Measurements from ENCODE around the gene RIMBP2.

The RIMBP2 gene

DNA sequence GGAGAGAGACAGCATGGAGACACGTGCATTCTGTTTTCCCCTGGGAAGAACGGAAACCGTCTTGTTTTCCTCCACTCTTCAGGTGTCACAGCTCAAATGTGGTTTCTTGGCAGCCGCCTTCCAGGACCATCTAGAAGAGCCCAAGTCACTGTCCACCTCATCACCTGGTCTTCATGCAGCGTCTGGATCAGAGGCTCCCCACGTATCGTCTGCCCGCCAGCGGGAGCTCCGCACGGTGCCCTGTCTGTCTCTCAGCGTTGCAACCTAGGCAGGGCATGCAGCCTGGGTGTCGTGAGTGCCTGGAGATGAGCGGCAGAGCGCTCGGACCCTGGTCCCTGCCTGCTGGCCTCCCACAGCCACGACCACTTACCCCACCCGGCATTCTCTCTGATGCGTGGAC lies 260.9 kb downstream of the RIMBP2 start:
- no peak for DNase-seq

GRCh38 chr12:130454296-130454695 lies 261.8 kb downstream of the RIMBP2 start:
- DNase-seq, result no peak

DNA sequence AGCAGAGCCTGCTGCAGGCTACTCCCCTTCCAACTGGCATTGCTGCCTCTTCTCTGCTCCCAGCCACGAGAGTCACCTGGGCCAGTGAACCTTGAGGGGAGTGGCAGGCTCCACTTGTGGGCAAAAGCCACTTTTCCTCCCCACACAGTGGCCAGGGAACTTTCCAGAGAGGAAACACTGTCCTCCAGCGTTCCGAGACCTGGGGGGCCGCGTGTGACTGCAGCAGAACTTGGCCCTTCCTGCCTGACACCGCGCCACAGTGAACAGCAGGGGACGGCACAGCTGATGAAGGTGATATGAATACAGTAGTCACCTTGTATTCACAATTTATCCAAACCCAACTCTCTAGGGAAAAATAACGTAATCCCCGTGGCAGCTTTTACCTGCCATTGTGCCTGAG lies 263.6 kb downstream of the RIMBP2 start:
- no peak for DNase-seq

- no peak for DNase-seq
These were observed 264.8 kb downstream of the RIMBP2 start for GRCh38 chr12:130451001-130451930.

DNA sequence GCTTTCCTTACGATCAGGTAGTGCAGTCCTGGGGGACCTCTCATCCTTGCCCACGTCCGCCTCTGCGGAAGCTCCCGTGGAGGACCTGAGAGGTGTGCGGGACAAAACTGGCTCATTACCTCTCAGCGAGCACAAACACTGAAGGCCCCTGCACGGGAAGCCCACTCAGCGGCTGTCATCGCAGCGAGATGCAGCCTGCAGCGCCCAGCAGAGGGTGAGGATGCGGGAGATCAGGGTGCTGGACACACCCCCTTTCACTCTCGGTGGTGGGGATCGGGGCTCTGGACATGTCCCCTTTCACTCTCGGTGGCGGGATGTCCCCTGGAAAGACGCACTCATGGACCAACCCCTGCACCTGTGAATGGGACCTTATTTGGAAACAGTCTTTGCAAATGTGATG lies 266.8 kb downstream of the RIMBP2 start:
- no peak for DNase-seq

GRCh38 chr12:130448044-130448821 lies 267.9 kb downstream of the RIMBP2 start:
- DNase-seq, result no peak

DNA sequence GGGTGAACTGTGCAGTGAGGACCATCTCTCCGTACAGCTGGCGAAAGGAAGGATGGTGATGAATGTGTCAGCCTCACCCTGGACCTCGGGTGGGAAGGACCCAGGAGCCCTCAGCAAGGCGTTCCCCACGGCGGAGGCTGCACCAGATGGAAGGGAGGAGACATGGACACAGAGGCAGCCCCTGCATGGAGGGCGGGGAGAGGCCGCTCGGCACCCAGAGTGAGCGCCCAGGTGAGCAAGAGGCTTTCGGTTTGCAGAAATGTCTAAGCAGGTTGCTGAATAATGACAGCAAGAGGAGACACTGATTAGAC lies 268.5 kb downstream of the RIMBP2 start:
- no peak for DNase-seq

DNA sequence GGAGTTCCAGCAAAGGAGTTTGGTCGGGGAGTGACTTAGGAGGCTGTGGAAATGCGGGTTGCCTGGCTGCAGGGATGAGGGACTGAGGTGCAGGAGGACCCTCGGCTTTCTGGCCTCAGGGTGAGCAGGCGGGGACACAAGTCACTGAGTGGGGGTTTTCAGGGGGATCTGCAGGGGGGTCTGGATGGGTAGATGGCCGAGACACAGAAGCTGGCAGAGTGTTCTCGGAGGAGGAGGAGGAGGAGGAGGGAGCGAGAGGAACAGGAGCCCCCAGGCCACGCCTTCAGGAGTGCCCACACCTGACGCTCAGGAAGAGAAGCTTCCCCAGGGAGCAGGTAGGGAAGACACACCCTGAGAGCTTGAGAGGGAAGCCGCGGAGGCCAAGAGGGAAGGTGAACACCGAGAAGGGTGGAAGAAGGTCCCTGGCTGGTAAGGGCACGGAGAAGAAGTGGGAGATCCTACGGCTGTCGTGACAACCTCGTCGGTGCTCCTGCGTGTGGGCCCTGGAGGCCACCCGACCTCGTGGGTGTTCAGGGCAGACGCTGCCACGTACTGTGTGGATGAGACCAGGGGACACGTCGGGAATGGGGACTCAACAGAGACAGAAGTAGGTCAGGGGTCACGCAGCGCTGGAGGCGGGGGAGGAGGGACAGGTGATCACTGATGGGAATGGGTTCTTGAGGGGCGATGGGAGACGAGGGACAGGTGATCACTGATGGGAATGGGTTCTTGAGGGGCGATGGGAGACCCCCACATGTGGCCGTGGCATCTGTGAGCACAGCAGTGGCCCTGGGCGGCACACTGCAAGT lies 269.0 kb downstream of the RIMBP2 start:
- no peak for DNase-seq

- no peak for DNase-seq
These were observed 271.1 kb downstream of the RIMBP2 start for GRCh38 chr12:130444986-130445385.

GRCh38 chr12:130444061-130444460 lies 272.0 kb downstream of the RIMBP2 start:
- no peak for DNase-seq

DNA sequence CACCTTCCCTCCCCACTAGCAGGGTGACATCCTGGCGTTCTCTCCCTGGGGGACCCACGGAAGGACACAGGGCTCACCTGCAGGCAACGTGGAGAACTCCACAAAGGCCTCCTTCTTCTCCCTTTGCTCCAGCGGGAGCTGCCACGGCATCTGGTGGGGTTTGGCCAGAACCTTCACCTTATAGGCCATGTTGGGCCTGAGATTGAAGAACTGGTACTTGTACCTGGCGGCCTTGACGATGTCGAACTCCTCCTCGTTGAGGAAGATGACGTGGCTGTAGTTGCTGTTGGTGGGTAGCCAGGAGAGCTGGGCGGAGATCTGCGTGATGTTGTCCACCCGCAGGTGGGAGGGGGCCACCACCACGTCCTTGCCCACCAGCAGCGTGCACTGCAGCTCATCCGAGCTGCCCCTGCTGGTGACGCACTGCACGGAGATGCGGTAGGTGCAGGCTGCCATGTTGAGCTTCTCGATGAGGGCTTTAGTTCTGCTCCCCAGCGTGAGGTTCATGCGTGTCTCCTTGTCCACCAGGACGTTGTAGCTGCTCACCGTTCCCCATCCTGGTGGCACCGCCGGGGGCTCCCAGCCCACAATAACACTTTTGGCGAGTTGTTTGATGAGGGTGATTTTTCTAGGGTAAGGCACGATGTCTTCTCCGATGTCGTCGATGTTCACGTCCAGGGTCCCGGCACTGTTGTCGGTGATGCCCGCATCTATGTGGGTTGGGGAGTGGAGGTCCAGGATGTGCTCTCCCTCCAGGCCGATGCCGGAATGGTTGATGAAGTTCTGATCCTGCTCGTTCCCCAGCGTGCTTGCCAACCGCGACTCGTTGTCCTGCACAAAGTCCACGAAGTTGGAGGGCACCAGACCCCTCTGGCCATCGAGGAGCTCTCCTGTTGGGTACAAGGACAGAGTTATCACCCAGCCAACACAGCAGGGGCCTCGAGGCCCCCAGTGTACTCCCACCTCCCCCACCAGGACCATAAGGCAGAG lies 274.0 kb downstream of the RIMBP2 start:
- no peak for DNase-seq

DNA sequence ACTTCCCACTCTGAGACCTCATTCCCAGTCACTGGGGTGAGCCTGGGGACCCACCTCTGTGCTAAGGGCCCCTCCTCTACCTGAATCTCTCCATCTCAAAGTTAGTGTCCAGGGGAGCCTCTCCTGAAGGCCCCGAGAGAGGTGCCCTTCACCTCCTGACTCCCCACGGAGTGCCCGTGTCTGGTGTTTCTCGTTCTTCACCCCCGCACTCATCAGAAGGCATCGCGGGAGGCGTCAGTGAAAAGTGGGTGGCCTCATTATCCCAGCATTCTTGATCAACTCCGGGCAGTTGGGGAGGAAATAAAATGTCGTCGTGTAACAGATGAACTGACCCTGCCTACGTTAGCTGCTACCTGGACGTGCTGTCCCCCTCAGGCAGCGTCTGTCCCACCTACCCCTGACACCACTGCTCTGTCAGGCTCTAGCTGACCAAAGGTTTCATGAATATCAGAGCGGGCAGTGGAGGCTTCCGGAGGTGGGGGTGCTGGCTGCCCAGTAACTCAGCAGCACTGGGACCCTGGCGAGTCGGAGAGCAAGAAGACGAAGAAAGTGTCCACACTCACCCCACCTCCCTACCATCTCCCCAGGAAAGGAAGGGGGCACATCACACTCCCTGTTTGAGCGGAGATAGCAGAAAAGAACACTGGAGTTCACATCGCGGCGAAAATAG lies 275.6 kb downstream of the RIMBP2 start:
- no peak for DNase-seq

DNA sequence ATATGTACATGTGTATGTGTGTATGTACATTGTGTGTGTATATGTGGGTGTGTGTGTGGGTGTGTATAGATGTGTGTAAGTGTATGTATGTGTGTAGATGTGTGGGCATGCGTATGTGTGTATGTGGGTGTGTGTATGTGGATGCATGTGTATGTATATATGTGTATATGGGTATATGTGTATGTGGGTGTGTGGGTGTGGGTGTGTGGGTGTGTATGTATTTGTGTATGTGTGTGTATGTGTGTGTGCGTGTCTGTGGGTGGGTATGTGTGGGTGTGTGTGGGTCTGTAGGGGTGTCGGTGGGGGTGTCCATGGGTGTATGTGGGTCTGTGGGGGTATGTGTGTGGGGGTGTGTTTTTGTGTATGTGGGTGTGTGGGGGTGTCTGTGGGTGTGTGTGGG lies 276.8 kb downstream of the RIMBP2 start:
- DNase-seq, result peak; percentile 6

DNA sequence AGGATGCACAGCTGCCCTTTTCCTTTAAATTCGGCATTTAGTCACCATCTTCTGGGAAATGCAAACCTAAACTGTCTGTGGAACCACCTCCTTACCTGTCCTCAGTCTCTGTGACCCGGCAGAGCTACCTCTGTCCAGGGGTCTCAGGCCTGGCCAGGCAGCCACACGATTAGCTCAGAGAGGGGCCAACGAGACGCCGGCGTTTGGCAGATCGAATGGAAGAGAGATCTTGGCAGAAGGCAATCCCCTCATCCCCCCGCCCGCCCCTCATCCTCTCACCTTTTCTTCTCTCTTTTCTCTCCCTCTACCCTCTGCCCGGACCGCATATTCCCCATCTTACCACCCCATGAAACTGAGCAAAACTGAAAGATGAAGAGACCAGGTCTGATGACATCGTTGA lies 277.4 kb downstream of the RIMBP2 start:
- peak; percentile 46 for DNase-seq

DNA sequence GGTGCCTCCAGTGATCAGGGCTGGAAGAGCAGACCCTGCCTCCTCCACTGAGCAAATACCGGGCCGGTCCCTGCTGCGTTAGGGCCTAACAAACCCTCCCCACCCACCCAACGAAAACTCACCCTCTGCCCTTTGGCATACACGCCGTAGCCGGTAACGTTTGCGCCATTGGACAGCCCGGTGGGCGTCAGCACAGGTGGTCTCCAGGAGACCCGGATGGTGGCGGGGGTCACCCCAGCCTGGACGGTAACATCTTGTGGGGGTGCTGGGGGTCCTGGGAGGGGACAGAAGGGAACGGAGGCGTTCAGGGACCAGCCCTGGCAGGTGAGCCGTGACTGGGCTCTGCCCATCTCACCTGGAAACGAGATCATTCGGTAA lies 277.9 kb downstream of the RIMBP2 start:
- DNase-seq, result peak; percentile 24

DNA sequence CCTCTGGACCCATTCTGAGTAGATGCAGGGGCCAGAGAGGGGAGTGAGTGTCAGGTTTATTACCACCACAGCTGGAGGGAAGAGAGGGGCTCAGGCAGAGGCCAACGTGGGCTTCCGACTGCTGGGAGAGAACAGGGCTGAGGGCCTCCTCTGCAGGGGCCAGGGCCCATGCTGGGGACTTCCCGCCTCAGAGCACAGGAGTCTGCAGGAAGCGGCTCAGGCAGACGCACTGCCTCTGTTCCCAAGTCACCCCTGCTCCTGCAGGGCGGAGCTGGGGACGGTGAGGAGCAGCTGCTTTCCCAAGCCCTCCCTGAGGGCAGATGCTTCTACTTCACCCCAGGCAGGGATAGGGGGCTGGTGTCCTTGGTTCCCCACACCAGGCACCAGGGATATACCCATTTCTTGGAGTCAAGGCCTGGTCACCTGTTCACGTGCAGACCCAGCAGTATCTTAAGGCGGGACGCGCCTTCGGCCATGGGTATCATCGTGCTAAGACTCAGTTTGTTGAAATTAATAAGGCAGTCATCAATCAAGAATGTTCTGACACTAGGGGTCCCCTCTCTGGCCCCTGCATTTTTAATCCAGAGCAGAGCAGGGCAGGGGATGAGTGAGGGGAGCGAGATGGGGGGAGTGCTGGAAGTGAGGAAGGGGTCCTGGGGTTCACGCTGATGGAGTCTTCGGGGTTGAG lies 278.4 kb downstream of the RIMBP2 start:
- peak; percentile 34 for DNase-seq

GRCh38 chr12:130436741-130437501 lies 279.2 kb downstream of the RIMBP2 start:
- peak; percentile 59 for DNase-seq

DNA sequence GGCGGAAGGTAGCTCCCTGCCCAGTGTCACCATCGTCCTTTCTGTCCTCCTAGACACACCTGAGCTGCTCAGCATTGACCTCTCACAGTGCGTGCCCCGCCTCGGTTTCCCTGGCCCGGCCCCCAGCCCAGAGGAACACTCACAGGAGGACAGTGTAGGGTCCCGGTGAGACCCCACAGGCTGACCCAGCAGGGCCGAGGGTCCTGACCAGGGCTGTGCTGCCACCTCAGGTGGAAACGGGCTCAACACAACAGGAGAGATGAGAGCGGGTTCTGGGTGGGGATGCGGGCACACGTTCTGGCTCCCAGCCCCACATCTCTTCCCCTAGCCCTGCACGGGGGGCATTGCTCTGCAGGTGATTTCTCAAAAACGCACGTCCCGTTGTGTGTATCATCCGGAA lies 280.3 kb downstream of the RIMBP2 start:
- DNase-seq, result peak; percentile 53

- DNase-seq, result peak; percentile 31
These were observed 280.8 kb downstream of the RIMBP2 start for GRCh38 chr12:130435331-130435730.

DNA sequence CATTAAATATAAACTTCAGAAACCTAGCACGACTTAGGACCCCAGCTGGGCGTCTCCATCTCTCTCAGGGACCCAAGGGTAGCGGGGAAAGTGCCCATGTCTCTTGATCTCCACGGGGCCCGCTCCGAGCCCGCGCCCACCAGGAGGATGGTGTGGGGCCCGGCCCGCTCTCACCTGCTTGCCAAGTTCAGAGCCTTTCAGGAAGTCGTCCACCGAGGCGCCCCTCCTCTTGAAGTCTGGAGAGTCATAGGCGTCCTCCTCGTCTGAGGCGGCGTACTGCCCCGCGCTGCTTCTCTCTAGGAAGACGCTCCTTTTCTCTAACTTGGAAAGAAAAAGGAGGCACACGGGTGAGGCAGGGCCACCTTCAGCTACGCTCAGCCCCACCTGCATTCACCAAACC lies 281.5 kb downstream of the RIMBP2 start:
- peak; percentile 45 for DNase-seq
